GM21737 (cell line): ENCODE measurements around the gene KAZN.

Source experiments
- ATAC-seq: cut with Tn5 transposase; IDR thresholded peaks from one replicate; pipeline ENCODE4 v1.9.1; 2021; ENCODE audit warnings: mild to moderate bottlenecking, moderate library complexity; ENCODE audit not compliant: unreplicated experiment

KAZN gene

GRCh38 chr1:14812189-14812588, 213.7 kb downstream of the KAZN start:
- no peak for ATAC-seq

GRCh38 chr1:14815175-14815877, 216.8 kb downstream of the KAZN start:
- ATAC-seq: no peak

GRCh38 chr1:14817223-14818170, 219.0 kb downstream of the KAZN start:
- no peak for ATAC-seq

GRCh38 chr1:14820295-14821085, 222.0 kb downstream of the KAZN start:
- no peak for ATAC-seq

- no peak for ATAC-seq
These were observed 224.0 kb downstream of the KAZN start for GRCh38 chr1:14822493-14822892.

- ATAC-seq: no peak
These were observed 224.5 kb downstream of the KAZN start for GRCh38 chr1:14822996-14823395.

- ATAC-seq: no peak
These were observed 225.9 kb downstream of the KAZN start for GRCh38 chr1:14824314-14824915.

- no peak for ATAC-seq
These were observed 226.9 kb downstream of the KAZN start for GRCh38 chr1:14825396-14825795.

- no peak for ATAC-seq
These were observed 227.7 kb downstream of the KAZN start for GRCh38 chr1:14826172-14826636.

GRCh38 chr1:14826731-14827326, 228.3 kb downstream of the KAZN start:
- ATAC-seq: no peak

- ATAC-seq: no peak
These were observed 229.4 kb downstream of the KAZN start for GRCh38 chr1:14827870-14828269.

GRCh38 chr1:14828665-14829064, 230.2 kb downstream of the KAZN start:
- ATAC-seq: no peak

GRCh38 chr1:14835725-14836124, 237.2 kb downstream of the KAZN start:
- no peak for ATAC-seq

GRCh38 chr1:14836426-14837140, 238.1 kb downstream of the KAZN start:
- ATAC-seq: no peak

GRCh38 chr1:14840374-14840773, 241.9 kb downstream of the KAZN start:
- no peak for ATAC-seq

GRCh38 chr1:14841456-14841855, 243.0 kb downstream of the KAZN start:
- no peak for ATAC-seq

- ATAC-seq: no peak
These were observed 243.5 kb downstream of the KAZN start for GRCh38 chr1:14841951-14842350.

GRCh38 chr1:14842361-14842760, 243.9 kb downstream of the KAZN start:
- no peak for ATAC-seq

- no peak for ATAC-seq
These were observed 244.4 kb downstream of the KAZN start for GRCh38 chr1:14842891-14843290.

- no peak for ATAC-seq
These were observed 245.0 kb downstream of the KAZN start for GRCh38 chr1:14843525-14843924.
